ENCODE data around the gene MTRF1. TPM values are rescaled to one million over a fixed set of nuclear protein-coding genes. Genes with fewer than 3 reads are reported as not detected.

Gene MTRF1
- total and polyA plus RNA-seq, 2 of the 8 experiments (the other 6 are each of a cell fraction or from before 2014, with no cell fraction given) = 8.0 to 19.2 TPM

GRCh38 chr13:41179593-41180250 lies 83.7 kb downstream of the MTRF1 start (continued):
- TF ChIP-seq CHD7 (IDR thresholded peaks at IDR 0.05; ENCODE audit: insufficient replicate concordance, low read length) = no peak
- no peak for TF ChIP-seq SRF (IDR thresholded peaks at IDR 0.05; ENCODE audit: low read depth, low read length)
- TF ChIP-seq BACH1 (IDR thresholded peaks at IDR 0.05; ENCODE audit: low read length) = no peak
- no peak for TF ChIP-seq ZNF274 (IDR thresholded peaks at IDR 0.05; ENCODE audit: borderline replicate concordance, extremely low read depth, low read length)
- no peak for TF ChIP-seq NANOG (IDR thresholded peaks at IDR 0.05; ENCODE audit: insufficient read depth, low read depth, low read length, poor library complexity, severe bottlenecking)
- no peak for TF ChIP-seq TAF1 (IDR thresholded peaks at IDR 0.05; ENCODE audit: low read depth, low read length)
- TF ChIP-seq SP1 (IDR thresholded peaks at IDR 0.05; ENCODE audit: low read depth, low read length) = no peak
- no peak for TF ChIP-seq RBBP5 (IDR thresholded peaks at IDR 0.05; ENCODE audit: borderline replicate concordance, low read depth, low read length)
- TF ChIP-seq CBX5 (IDR thresholded peaks at IDR 0.05; ENCODE audit: low read depth, low read length) = no peak
- TF ChIP-seq PHF8 (conservative IDR thresholded peaks at IDR 0.05; ENCODE audit: low read depth, low read length) = no peak

Data from H1 (cell line).